NCI-H510A (cell line): ENCODE results near the gene MUC6.

Source experiments
- DNase-seq: peaks from one replicate; lab custom pipeline; 2025; lab: John Stamatoyannopoulos, UW

The MUC6 gene

GRCh38 chr11:967995-968751 is 68.3 kb downstream of the MUC6 start:
- DNase-seq = no peak

GRCh38 chr11:965206-965775 is 71.2 kb downstream of the MUC6 start:
- DNase-seq = no peak

- no peak for DNase-seq
Measured at GRCh38 chr11:963852-964251, 72.7 kb downstream of the MUC6 start.
